GM12801 (cell line): Measurements from ENCODE around the gene DUSP16.

Experiments
- CTCF ChIP-seq: IDR thresholded peaks from one replicate; pipeline ENCODE4 v1.5.1; 2011; ENCODE audit warnings: control low read depth; ENCODE audit not compliant: insufficient read length; ENCODE audit errors: extremely low read depth

DUSP16 gene

GRCh38 chr12:12470751-12471306 lies 91.8 kb downstream of the DUSP16 start:
- no peak for TF ChIP-seq CTCF

GRCh38 chr12:12469386-12469785 lies 93.3 kb downstream of the DUSP16 start:
- no peak for TF ChIP-seq CTCF

GRCh38 chr12:12468575-12468974 lies 94.1 kb downstream of the DUSP16 start:
- TF ChIP-seq CTCF: no peak

GRCh38 chr12:12467688-12468261 lies 94.9 kb downstream of the DUSP16 start:
- no peak for TF ChIP-seq CTCF

- TF ChIP-seq CTCF: no peak
Observed at GRCh38 chr12:12467264-12467663, 95.4 kb downstream of the DUSP16 start.

GRCh38 chr12:12466157-12466556 lies 96.5 kb downstream of the DUSP16 start:
- no peak for TF ChIP-seq CTCF

GRCh38 chr12:12465522-12465921 lies 97.1 kb downstream of the DUSP16 start:
- no peak for TF ChIP-seq CTCF
